Stimulated activated CD8-positive, alpha-beta memory T cell treated with anti-CD3 and anti-CD28 coated beads, Interleukin-12 subunit alpha, Interleukin-12 subunit beta, amount 100 ng/mL, for 24 hours (primary cell): ENCODE measurements around the gene NKD1.

Experiments
- DNase-seq: peaks from one replicate; pipeline ENCODE4 v3.0.0-alpha.2; 2020; ENCODE audit errors: extremely low read depth

The NKD1 gene

DNA sequence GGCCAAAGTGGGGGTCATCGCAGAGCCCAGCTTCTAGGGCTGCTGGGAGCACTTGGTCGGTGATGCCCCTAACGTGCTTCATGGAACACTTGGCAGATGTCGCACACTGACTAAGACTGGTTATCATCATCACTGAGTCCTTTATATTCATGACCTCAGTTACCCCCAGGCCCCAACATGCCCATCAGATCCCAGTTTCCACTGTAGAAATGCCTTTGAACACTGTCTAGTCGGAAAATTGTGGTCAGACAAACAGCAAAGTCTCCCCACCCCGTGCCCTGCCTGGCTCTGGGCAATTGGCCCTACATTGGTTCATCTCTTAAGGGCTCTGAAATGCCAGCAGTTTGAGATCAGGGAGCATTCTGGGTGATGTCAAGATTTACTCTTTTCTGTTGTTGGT lies 51.3 kb downstream of the NKD1 start:
- DNase-seq, result no peak

DNA sequence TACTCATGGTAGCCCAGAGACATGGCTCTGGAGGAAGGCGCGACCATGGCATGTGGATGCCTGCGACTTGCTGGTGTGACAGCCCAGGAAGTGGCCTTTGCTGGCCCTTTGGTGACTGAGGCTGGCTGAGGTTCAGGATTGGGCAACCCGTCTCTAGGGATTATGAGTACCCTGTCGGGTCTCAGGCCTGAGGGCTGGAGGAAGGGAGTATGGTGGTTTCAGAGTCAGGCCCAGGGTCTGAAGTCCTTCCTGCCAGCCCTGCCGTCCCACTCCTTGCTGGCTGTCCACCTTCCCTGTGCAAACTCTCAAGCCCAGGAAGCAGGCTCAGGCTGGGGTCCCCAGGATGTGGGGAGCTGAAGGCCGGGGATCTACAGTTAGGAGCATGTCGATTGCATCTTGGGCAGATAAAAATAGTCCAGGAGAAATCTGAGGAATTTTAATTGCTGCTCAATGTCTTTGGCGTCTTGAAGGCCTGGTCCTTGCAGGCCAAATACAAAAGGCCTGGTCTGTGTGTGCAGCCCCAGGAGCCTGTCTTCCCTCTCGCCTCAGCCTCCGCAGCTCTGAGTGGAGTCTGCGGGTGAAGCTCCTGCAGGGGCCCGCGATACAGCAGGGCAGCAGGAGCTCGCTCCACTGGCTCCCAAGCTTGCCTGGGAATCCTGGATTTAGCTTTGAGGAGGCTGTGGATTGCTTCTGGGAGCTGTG lies 52.5 kb downstream of the NKD1 start:
- no peak for DNase-seq

DNA sequence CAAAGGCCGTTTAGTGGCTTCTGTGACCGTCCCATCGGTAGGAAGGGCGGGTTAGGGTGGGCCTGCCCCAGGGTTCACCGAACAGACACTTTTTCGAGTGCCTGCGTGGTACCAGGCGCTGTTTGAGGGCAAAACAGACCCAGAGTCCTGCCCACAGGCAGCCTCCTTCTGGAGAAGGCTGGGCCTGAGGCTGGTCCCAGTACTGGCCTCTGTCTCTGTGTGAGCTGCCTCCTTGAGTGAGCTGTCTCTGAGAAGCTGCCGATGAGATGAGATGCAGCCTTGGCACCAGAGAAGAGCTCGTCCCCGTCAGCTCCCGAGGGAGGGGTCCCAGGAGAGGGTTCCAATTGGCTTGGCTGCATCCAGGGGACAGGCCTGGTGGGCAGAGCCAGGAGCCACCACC lies 53.1 kb downstream of the NKD1 start:
- DNase-seq, result no peak

DNA sequence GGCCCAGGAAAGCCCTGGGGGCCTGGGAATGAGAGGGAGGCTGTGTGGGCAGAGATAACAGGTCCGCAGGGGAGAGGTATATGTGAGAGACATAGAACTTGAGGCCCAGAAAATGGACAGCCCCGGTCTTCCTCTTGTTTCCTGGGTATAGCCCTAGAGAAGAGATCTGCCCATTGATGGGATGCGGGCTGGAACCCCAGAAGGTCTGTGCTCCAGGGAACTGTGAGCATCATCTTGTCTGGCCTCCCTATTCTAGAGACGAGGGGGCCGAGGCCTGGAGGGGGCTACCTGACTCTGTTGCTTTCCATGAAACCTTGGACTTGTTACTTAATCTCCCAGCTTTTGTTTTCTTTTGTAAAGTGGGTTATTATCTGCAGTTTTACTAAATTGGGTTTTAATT lies 53.9 kb downstream of the NKD1 start:
- DNase-seq, result no peak

DNA sequence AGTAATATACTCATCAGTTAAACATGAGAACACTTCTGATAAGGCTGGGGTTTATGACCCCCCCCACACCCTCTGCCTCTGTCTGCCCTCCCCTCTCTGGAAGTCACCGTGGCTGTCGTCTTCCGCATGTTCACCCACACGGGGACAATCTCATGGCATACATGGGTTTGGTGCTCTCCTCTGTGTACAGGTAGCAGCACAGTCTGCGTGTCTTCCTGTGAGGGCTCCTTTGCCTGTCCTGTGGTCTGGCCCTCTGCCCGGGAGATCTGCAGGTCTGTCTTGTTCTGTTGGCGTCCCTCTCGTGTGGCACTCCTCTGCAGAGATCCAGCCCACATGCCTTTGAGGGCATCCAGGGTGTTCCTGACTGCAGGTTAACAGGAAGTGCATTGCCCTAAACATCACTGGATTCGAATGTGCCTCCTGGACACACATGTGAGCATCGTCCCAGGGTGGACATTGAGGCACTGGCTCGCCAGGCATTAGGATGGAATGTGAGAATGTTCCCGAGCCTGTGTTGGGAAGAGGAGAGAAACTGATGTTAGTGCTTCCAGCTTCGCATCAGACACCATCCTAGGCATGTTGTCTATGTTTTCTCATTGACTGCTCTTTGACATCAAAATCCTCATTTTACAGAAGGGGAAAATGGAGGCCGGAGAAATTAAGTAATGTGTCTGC lies 54.5 kb downstream of the NKD1 start:
- no peak for DNase-seq

DNA sequence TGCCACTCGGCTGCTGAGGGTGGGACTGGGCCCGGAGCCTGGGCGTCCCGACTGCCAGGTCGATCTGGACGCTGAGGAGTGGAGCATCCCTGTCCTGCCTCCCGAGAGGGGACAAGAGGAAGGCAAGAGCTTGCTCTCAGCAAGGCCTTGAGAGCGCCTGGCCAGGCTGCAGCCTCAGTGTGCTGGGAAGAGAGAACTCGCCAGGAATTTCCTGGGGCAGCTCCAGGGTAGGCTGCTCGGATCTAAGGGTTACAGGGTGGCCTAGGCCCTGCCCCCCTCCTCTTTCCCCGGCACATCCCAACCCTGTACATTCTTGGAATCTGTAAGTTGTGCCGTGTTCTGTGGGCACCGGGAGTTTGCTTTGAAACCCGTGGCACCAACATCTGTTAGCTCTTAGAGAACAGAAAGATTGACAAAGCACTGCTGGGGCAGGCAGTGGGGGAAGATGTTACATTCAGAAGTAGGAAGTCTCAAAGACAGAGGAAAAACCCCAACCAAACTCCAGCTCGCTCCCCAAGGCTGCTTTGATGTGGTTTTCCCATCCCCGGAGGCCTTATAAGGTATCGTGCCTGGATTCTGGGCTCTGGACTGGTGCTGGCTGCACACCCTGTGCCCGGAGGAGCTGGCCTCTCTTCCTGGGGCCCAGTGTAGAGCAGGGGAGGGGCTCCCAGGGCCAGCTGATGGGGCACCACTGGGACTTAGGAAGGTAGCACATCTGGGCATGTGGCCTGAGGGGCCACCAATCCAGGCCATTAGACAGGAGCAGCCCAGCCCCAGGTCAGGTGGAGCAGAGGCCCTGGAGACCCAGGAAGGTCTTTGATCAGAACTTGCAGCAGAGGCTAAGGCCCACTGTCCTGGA lies 55.2 kb downstream of the NKD1 start:
- DNase-seq, result no peak

DNA sequence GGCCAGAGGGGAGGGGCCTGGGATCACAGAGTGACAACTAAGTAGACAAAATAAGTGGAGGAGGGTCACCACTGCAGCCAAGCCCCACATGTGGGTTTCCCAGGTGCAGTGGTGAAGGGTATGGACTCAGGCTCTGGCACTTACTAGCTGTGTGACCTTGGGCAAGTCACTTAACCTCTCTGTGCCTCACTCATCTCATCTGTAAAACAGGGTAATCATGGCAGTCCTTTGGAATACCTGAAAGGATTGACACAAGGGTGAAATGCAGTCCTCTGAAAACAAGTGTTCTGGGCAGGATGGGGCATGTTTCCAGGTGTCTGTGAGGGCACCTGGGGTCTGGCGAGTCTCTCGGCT lies 55.8 kb downstream of the NKD1 start:
- DNase-seq, result no peak

DNA sequence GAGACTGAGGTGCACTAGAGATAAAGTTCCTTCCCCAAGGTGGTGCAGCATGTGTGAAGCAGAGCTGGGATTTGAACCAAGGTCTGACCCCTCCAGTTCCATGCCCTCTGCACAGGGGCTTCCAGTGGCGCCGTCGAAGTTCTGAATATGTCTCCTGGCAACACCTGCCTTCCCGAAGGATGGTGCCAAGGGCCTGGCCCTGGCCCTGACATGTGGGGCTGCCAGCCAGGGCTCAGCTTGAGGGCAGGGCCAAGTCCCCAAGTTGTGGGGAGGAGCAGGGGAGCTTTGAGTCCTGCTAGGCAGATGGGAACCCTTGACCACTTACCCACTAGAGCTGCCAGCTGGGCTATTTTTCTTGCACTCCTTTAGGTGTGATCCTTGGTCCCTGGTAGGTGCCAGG lies 56.4 kb downstream of the NKD1 start:
- DNase-seq, result no peak

DNA sequence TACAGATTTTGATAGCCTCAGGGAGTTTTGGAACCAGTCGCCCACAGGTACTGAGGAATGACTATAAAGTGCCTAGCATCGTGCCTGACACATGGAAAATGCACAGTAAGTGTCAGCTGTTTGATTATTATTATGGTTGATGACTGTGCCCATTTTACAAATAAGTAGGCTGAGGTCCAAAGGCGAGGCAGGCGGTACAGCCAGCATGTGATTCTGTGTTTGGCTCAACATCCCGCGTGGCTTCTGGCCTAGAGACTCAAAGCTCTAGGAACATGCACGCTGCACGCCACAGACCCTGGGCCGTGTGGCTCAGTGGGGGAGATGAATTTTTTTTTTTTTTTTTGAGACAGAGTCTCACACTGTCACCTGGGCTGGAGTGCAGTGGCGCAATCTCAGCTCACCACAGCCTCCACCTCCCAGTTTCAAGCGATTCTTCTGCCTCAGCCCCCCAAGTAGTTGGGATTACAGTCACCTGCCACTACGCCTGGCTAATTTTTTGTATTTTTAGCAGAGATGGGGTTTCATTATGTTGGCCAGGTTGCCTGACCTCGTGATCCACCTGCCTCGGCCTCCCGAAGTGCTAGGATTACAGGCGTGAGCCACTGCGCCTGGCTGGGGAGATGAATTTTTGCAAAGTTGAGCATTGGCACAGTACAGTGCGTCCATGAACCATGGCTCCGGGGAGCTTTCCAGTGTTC lies 57.7 kb downstream of the NKD1 start:
- no peak for DNase-seq

DNA sequence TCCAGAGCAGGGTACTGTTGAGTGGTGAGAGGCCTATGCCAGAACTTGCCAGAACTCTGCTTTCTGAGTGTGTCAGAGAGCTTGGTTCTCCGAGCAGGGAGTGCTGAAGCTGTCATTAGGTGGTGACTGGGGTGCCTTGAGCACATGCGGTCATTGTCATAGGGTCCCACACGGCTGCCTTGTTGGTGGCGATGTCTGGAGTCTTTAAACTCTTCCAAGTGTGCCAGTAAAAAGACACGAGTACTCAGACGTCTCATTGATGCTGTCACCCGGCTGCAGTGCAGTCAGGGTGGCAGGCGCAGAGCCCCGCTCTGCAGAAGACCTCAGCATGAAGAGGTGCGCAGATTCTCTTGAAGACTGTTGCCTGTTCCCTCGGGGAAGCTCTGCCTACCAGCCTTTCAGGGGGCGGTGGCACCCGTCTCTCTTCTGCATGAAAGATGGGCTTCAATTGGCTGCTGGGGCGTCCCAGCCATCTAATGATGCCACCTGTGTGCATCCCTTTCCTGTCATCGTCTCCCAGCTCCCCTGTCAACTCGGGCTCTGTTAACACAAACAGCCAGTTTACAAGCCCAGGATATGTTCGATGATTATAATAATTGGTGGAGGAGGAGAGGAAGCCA lies 58.3 kb downstream of the NKD1 start:
- DNase-seq, result no peak

DNA sequence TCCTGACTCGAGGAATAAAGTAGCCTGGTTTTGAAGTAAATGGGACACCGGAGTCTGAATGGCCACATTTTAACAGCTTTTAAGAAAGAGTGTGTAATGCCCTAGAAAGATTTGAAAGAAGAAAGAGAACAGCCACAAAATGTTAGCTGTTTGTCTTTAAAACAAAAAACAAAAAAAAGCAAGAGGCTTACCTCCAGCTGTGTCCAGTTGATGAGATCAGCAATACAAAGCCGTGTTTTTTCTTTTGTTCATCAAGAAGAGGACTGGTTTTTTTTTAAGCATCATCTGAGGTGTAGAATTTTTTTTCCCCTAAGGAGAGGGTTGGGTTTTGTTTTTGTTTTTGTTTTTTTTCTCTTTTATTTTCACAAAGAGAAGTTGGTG lies 58.8 kb downstream of the NKD1 start:
- no peak for DNase-seq

DNA sequence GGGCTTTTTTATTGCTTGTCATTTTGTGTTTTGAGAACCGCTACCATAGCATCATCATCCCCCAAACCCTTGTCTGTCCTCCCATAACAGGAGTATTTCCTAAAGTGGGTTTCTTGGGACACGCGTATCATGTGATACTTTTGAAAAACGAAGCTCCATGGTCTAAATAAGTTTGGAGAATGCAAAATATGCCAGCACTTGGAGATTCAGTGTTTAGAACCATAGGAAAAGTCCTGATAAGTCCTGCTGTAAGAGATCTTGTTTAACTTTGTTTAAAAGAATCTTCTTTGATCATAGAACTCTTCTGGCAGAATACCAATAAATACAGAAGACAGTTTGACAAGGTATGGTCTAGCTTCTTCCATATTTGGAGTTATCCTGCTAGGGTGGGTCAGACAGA lies 59.3 kb downstream of the NKD1 start:
- no peak for DNase-seq

DNA sequence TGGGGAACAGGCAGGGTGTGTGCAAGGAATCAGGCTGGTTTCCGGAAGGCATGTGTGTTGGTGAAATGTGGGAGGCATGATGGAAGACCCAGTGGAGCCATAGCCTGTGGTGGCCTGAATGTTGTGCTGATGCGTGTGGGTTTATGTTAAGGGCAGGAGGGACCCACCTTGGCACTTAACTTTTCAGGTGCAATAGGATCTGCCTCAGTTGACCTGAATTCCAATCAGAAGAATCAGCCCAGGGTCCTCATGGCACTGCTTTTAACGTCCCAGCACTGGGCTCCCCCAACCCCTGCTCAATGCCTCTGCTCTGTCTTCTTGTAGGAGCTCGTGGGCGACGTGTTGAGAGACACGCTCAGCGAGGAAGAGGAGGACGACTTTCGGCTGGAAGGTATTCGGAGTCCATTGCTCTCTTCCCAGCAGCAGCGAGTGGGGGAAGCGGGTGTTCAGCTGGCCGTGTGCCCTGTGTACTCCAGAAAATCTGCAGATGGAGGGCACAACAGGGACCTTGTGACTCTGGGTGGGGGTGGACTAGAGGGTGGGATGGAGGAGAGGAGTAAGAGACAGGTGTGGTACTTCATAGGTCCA lies 59.9 kb downstream of the NKD1 start:
- DNase-seq, result no peak

DNA sequence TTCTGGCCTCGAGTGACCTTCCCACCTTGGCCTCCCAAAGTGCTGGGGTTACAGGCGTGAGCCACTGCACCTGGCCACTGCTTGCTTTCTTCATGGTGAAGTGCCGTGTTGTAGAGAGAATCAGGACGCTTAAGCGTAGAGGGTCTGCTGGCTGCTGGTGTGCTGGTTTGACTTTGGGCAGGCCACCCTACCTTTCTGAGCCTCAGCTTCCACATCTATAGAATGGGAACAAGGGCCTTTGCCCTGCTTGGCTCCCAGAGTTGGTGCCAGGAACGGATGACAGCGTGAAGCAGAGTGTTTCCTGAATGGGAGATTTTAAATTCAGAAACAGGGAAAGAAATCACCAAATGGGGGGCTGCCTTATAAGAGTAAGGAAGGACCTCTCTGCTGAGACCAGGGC lies 60.9 kb downstream of the NKD1 start:
- DNase-seq, result no peak

DNA sequence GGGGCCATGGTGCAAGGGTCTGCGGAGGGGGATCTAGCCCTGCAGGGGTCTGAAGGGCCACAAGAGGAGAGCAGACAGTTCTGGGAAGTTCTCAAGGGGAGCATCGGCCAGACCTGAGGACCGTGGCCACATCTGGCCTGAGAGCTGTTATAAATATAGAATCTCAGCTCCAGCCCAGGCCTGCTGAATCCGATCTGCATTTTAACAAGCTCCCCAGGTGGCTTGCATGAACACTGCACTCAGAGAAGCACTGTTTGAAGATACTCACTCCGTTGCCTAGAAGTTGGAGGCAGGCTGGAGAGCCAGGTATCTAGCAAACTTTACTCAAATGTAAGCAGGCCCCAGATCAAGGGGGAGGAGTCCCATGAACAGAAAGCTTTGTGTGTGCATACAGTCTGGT lies 61.3 kb downstream of the NKD1 start:
- DNase-seq, result no peak

DNA sequence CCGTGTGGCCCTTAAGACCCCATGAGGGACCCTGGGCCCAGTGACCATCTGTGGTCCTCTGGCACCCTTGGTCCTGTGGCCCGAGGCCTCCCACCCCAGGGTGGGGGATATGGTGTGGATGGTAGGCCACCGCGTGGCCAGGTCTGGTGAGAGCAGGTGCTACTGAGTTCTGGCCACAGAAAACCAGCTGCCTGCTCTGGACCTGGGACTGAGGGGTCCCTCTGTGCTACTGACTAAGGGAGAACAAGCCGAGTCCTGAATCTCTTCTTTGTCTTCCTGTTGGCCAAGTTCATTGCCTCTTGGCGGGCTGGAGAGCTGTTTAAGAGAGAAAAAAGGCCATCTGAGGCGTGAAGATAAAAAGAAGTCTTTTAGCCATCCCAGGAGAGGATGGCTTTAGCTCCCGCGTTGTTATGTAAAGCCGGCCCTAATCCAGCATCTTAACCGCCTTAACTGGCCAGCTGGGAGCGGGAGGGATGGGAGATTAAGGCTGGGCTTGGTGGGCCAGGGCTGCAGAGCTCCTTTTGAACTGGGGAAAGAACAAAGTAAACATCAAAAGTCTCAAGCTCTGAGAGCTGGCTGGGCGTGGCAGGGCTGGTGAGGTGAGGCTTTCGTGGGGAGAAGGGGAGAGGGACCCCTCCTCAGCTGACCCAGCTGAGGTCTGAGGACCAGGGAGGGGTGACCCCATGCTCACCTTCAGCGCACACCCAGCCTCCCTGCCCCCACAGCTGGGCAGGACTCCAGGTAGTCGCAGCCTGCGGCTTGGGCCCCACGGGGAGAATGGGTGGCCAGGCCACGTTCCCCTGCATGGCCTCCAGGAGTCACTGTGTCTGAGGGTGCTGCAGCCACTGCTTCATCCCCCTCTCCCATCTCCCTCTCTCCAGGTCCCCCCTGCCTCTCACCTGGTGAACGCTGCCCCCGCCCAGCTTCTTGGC lies 62.4 kb downstream of the NKD1 start:
- no peak for DNase-seq

DNA sequence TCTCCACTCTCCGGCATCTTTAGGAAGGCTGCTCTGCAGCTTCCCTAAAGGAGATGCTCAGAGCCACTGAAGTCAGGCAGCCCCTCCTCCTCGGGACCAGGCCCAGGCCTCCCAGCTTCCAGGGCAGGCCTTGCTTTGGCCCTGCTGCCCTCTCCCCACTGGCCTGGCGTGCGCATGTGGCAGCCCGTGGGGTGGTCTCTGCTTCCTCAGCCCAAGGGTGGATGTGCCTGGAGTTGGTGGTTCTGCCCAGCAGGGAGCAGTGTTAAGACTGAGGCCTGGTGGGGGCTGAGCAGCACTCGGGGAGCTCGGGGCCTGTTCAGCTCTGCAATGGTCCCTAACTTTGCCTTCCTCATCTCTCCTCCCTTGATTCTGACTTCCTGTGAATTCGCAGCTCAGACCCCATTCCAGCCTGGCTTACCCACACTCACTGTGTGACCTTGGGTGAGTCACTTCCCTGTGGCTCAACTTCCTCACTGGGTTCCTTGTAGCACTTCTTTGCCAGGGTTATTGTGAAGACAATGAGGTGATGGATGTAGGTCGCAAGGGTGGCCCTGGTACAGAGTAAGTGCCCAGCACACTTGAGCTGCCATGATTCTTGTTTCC lies 63.2 kb downstream of the NKD1 start:
- DNase-seq, result no peak

DNA sequence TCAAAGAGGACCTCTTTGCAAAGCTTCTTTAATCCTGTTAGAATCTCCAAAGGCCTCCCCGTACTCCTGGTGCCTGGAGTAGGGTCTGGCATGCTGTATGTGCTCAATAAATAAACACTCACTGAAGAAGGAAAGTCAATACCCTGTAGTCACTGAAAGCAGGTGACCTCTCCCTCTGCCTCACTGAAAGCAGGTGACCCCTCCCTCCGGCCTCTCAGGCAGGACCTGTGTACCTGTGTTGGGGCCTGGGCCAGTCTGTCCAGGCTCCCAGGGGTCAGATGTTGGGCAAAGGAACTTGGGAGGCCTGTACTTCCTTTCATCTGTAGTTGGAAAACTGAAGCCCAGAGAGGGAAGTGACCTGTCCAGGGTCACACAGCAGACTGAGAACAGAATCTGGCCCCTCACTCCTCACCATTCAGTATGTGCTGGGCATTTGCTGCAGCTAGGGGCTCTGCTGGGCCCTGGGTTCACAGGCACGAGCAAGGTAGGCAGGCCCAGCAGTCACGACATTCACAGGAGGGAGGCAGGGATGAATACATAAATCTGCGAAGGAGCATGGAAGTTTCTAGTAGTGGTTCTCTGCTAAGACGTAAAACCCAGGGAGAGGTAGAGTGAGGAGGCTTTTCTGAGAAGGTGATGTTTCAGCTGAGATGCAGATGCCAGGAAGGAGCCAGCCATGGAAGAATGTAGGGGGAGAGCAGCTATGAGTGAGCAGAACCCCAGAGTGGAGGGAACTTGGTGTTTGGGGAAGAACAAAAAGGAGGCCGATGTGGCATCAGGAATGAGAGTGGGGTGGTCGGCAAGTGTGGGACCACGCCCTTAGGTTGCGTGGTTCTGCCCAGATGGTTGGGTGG lies 64.0 kb downstream of the NKD1 start:
- DNase-seq, result no peak

DNA sequence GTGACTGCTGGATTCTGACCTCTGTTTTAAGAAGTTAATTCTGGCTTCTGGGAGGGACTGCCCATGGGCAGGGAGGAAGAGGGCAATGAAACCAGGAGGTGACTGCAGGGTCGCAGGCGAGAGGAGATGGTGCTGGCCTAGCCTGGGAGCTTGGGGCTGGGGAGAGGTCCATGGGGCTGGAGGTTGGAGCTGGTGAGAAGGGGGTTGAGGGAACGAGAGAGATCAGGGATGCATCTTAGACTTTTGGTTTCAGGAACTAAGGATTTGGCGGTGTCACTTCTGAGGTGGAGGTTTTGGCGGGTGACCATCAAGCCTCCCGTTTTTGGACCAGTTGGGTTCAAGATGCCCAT lies 64.6 kb downstream of the NKD1 start:
- DNase-seq, result no peak
